Measurements from ENCODE around the gene SH3D19.
"Not testable (repeated sequence)": the region's sequence is repeated elsewhere in the genome, so short reads cannot be mapped to it uniquely, and the experiment has no call there.

Gene SH3D19

GRCh38 chr4:151150821-151151580, 174.4 kb downstream of the SH3D19 start:
- no peak for DNase-seq (ENCODE audit: low read depth in 2 of 2)

GRCh38 chr4:151148261-151148660, 177.1 kb downstream of the SH3D19 start:
- no peak for DNase-seq (ENCODE audit: low read depth in 2 of 2)

- no peak for DNase-seq (ENCODE audit: low read depth in 2 of 2)
These were observed 178.4 kb downstream of the SH3D19 start for GRCh38 chr4:151147000-151147399.

- no peak for DNase-seq (ENCODE audit: low read depth in 2 of 2)
These were observed 180.9 kb downstream of the SH3D19 start for GRCh38 chr4:151144329-151145072.

- DNase-seq (ENCODE audit: low read depth in 2 of 2), result no peak
These were observed 181.6 kb downstream of the SH3D19 start for GRCh38 chr4:151143811-151144210.

GRCh38 chr4:151143162-151143561, 182.2 kb downstream of the SH3D19 start:
- DNase-seq (ENCODE audit: low read depth in 2 of 2), result no peak

GRCh38 chr4:151142758-151143157, 182.6 kb downstream of the SH3D19 start:
- DNase-seq (ENCODE audit: low read depth in 2 of 2), result no peak

- no peak for DNase-seq (ENCODE audit: low read depth in 2 of 2)
These were observed 185.6 kb downstream of the SH3D19 start for GRCh38 chr4:151139814-151140213.

GRCh38 chr4:151136048-151136447, 189.4 kb downstream of the SH3D19 start:
- DNase-seq (ENCODE audit: low read depth in 2 of 2), result not testable (repeated sequence)

GRCh38 chr4:151133311-151133710, 192.1 kb downstream of the SH3D19 start:
- DNase-seq (ENCODE audit: low read depth in 2 of 2), result no peak

- DNase-seq (ENCODE audit: low read depth in 2 of 2), result no peak
These were observed 195.6 kb downstream of the SH3D19 start for GRCh38 chr4:151129796-151130195.

- DNase-seq (ENCODE audit: low read depth in 2 of 2), result peak in 1 of 2 donors; percentile 14
These were observed 207.9 kb downstream of the SH3D19 start for GRCh38 chr4:151117371-151117962.

- no peak for DNase-seq (ENCODE audit: low read depth in 2 of 2)
These were observed 210.4 kb downstream of the SH3D19 start for GRCh38 chr4:151114986-151115385.

- no peak for DNase-seq (ENCODE audit: low read depth in 2 of 2)
These were observed 211.1 kb downstream of the SH3D19 start for GRCh38 chr4:151114338-151114737.

- DNase-seq (ENCODE audit: low read depth in 2 of 2), result no peak
These were observed 215.2 kb downstream of the SH3D19 start for GRCh38 chr4:151110236-151110635.

GRCh38 chr4:151107063-151107462, 218.3 kb downstream of the SH3D19 start:
- DNase-seq (ENCODE audit: low read depth in 2 of 2), result no peak

- no peak for DNase-seq (ENCODE audit: low read depth in 2 of 2)
These were observed 219.9 kb downstream of the SH3D19 start for GRCh38 chr4:151105454-151106032.

- DNase-seq (ENCODE audit: low read depth in 2 of 2), result no peak
These were observed 220.8 kb downstream of the SH3D19 start for GRCh38 chr4:151104621-151105020.

- DNase-seq (ENCODE audit: low read depth in 2 of 2), result no peak
These were observed 221.6 kb downstream of the SH3D19 start for GRCh38 chr4:151103758-151104157.

- DNase-seq (ENCODE audit: low read depth in 2 of 2), result no peak
These were observed 224.9 kb downstream of the SH3D19 start for GRCh38 chr4:151100531-151100930.

- DNase-seq (ENCODE audit: low read depth in 2 of 2), result no peak
These were observed 225.4 kb downstream of the SH3D19 start for GRCh38 chr4:151099976-151100417.

- peak; percentile 95 to 98 for DNase-seq (ENCODE audit: low read depth in 2 of 2)
These were observed 226.0 kb downstream of the SH3D19 start, which contains the start of gene RPS3A for GRCh38 chr4:151099229-151099975. RPS3A (plus strand) TSS chr4:151099628; CDS start chr4:151099653, 25 bp downstream.

Measured in activated CD8-positive, alpha-beta memory T cell treated with anti-CD3 and anti-CD28 coated beads for 4 hours (primary cell).